ENCODE measurements around the gene SLC17A1.

The SLC17A1 gene

GRCh38 chr6:25862199-25862598, 30.3 kb upstream of the SLC17A1 start:
- Mint-ChIP-seq H3K9me3 (peaks cover 12% of the 10 kb centered on the region), H3K36me3 (ENCODE audit: low read depth) (peaks cover 11% of the 10 kb centered on the region), H3K4me1 (ENCODE audit: low read depth) (peaks cover 41% of the 10 kb centered on the region), H3K4me3 (no peak overlapping the region), H3K27me3 (ENCODE audit: low read depth) (peaks cover 6% of the 10 kb centered on the region), H3K27ac (no peak overlapping the region)
- DNase-seq (ENCODE audit: low spot score) = no peak

DNA sequence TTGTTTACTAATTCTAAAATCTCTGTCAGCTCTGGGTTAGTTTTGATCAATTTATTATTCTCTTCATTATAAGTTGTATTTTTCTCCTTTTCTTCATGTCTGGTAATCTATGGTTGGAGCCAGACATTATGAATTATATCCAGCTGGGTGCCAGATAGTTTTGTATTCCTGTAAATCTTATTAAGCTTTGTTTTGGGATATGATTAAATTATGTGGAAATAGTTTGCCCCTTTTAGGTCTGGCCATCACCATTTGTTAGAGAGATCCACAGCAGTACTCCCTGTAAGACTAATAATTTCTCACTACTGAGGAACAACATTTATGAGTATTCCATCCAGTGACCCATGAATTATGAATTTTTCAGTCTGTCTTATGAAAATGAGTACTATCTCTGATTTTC, 20.9 kb upstream of the SLC17A1 start:
- Mint-ChIP-seq H3K27me3 (ENCODE audit: low read depth) (peaks cover 5% of the 10 kb centered on the region), H3K27ac (no peak overlapping the region), H3K4me3 (no peak overlapping the region), H3K4me1 (ENCODE audit: low read depth) (peaks cover 15% of the 10 kb centered on the region), H3K36me3 (ENCODE audit: low read depth) (no peaks in the 10 kb centered on the region), H3K9me3 (no peaks in the 10 kb centered on the region)
- no peak for DNase-seq (ENCODE audit: low spot score)

GRCh38 chr6:25851961-25852360, 20.1 kb upstream of the SLC17A1 start:
- Mint-ChIP-seq H3K27me3 (ENCODE audit: low read depth) (peaks cover 8% of the 10 kb centered on the region), H3K9me3 (no peaks in the 10 kb centered on the region), H3K4me1 (ENCODE audit: low read depth) (peaks cover 14% of the 10 kb centered on the region), H3K27ac (no peak overlapping the region), H3K36me3 (ENCODE audit: low read depth) (no peaks in the 10 kb centered on the region), H3K4me3 (peak overlapping the region; percentile 44)
- no peak for DNase-seq (ENCODE audit: low spot score)

DNA sequence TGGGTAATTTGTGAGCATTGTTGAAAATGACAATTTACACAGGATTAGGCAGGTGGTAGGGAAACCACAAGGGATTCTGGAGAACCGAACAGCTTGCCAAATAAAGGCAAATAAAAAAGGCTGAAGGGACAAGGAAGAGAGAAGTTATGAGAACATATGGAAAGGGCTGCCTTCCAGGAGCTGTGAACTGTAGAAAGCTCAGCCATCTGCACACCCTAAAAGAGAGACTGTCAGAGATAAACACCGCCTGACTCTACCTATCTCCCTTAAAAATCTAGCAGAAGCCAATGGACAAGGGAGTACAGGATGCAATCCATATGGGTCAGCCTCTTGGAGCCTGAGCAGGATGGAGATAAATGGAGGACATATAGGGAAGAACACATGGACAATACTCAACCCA, 12.7 kb upstream of the SLC17A1 start:
- Mint-ChIP-seq H3K27ac (no peak overlapping the region), H3K4me3 (no peak overlapping the region), H3K36me3 (ENCODE audit: low read depth) (no peaks in the 10 kb centered on the region), H3K27me3 (ENCODE audit: low read depth) (peaks cover 5% of the 10 kb centered on the region), H3K4me1 (ENCODE audit: low read depth) (no peaks in the 10 kb centered on the region), H3K9me3 (no peaks in the 10 kb centered on the region)
- DNase-seq (ENCODE audit: low spot score) = no peak

- H3K4me3 Mint-ChIP-seq = no peak overlapping the region
- peak; percentile 42 for DNase-seq (ENCODE audit: low spot score)
- no peaks in the 10 kb centered on the region for H3K4me1 Mint-ChIP-seq (ENCODE audit: low read depth)
- peaks cover 5% of the 10 kb centered on the region for H3K27me3 Mint-ChIP-seq (ENCODE audit: low read depth)
- H3K9me3 Mint-ChIP-seq = no peaks in the 10 kb centered on the region
- no peak overlapping the region for H3K27ac Mint-ChIP-seq
- no peaks in the 10 kb centered on the region for H3K36me3 Mint-ChIP-seq (ENCODE audit: low read depth)
These were observed 10.7 kb upstream of the SLC17A1 start for GRCh38 chr6:25842526-25842925.

DNA sequence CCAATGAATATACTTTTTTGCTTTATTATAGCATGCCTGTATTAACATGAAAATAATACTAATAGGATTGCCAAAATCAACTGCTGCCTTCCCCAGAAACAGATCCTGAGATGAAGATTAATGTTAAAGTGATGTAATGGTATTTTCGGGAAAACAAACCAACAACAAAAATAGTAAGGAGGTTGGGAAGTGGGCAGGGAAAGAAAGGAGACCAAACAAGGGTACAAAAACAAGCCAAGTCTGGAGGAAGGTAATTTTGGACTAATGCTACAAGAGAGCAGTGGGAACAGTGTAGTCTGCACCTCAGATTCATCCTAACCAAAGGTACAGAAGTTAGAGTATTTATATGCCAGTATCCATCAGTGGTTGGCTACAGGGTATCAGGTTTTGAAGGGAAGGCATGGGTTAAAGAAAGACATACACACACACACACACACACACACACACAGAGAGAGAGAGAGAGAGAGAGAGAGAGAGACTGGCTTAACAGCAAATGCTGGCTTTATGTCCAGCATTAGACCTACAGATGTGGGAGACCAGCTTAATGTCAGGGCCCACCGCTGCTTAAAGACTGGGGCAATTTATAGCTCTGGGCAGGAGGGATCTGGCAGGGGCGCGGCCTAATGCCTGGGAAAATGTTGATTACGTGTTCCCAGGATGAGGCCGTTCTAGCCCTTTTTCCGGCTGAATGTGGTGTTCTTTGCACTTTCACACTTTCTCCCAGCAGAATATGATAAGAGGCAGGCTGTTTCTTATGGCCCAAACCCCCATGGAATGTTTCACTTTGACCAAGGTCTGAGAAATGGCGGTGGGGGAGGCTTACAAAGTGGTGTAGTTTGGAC, 3.8 kb upstream of the SLC17A1 start:
- H3K4me1 Mint-ChIP-seq (ENCODE audit: low read depth) = peaks cover 6% of the 10 kb centered on the region
- H3K27ac Mint-ChIP-seq = peak overlapping the region; percentile 23
- no peak for DNase-seq (ENCODE audit: low spot score)
- H3K27me3 Mint-ChIP-seq (ENCODE audit: low read depth) = no peaks in the 10 kb centered on the region
- no peak overlapping the region for H3K4me3 Mint-ChIP-seq
- H3K9me3 Mint-ChIP-seq = no peaks in the 10 kb centered on the region
- no peaks in the 10 kb centered on the region for H3K36me3 Mint-ChIP-seq (ENCODE audit: low read depth)

DNA sequence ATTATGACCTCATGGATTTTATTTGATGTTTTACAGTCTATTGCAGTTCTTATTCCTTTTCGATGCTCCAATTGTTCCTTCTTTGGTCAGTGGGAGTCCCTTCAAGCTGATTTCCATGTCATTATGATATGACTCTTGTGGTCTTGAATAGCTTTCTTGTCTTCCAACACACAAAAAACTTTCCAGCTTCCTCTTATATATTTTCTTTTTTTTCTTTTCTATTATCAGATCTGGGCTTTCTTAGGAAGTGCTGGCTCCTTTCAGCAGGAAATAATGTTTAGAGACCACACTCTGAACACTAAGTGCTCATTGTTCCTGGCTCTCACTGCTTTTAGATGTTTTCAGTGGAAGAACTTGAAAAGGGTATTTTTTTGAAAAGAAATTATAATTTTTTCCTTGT, 3.1 kb upstream of the SLC17A1 start:
- Mint-ChIP-seq H3K9me3 (no peaks in the 10 kb centered on the region), H3K27ac (no peak overlapping the region), H3K36me3 (ENCODE audit: low read depth) (no peaks in the 10 kb centered on the region), H3K4me3 (no peak overlapping the region), H3K27me3 (ENCODE audit: low read depth) (peaks cover under 1% of the 10 kb centered on the region), H3K4me1 (ENCODE audit: low read depth) (peaks cover 7% of the 10 kb centered on the region)
- no peak for DNase-seq (ENCODE audit: low spot score)

- Mint-ChIP-seq H3K27ac (no peak overlapping the region), H3K9me3 (no peaks in the 10 kb centered on the region), H3K27me3 (ENCODE audit: low read depth) (peaks cover 2% of the 10 kb centered on the region), H3K36me3 (ENCODE audit: low read depth) (no peaks in the 10 kb centered on the region), H3K4me1 (ENCODE audit: low read depth) (peaks cover 14% of the 10 kb centered on the region), H3K4me3 (no peak overlapping the region)
- no peak for DNase-seq (ENCODE audit: low spot score)
These were observed 1.3 kb upstream of the SLC17A1 start for GRCh38 chr6:25833136-25833535.

DNA sequence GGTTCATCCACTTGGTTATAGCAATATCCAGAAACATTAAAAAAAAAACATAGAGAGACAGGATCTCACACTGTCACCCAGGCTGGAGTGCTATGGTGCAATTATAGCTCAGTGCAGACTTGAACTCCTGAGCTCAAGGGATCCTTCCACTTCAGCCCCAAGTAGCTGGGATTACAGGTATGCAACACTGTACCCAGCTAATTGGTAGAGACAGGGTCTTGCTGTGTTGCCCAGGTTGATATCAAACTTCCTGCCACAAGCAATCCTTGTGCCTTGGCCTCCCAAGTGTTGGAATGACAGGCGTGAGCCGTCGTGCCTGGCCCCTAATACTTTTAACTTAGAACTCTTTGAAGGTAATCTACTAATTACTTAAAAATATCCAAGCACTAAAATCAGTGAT, 818 bp upstream of the SLC17A1 start:
- DNase-seq (ENCODE audit: low spot score) = no peak
- Mint-ChIP-seq H3K27me3 (ENCODE audit: low read depth) (peaks cover 2% of the 10 kb centered on the region), H3K4me3 (no peak overlapping the region), H3K9me3 (no peaks in the 10 kb centered on the region), H3K36me3 (ENCODE audit: low read depth) (no peaks in the 10 kb centered on the region), H3K27ac (no peak overlapping the region), H3K4me1 (ENCODE audit: low read depth) (peaks cover 14% of the 10 kb centered on the region)

- DNase-seq (ENCODE audit: low spot score) = no peak
- Mint-ChIP-seq H3K36me3 (ENCODE audit: low read depth) (no peaks in the 10 kb centered on the region), H3K4me1 (ENCODE audit: low read depth) (peaks cover 14% of the 10 kb centered on the region), H3K27me3 (ENCODE audit: low read depth) (peaks cover 2% of the 10 kb centered on the region), H3K27ac (no peak overlapping the region), H3K4me3 (no peak overlapping the region), H3K9me3 (no peaks in the 10 kb centered on the region)
These were observed 433 bp upstream of the SLC17A1 start for GRCh38 chr6:25832307-25832662.

DNA sequence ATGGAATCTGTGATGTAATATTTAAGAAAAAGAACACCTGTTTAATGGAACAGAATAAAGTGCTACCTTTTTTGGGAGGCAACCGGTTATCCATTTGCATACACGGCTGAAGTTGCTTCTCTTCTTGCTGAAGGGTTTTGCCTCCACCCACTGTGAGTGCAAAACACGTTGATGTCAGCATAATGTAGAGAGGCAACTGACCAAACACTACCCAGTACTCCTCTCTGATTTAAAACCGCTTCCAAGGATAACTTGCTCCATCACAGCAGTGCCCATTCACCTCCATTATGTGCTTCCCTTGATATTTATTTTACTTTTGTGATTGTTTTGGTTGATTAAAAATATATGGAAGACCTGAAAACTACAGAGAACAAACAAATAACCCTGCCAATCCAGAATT, 1.4 kb downstream of the SLC17A1 start:
- Mint-ChIP-seq H3K4me3 (no peak overlapping the region), H3K4me1 (ENCODE audit: low read depth) (peaks cover 14% of the 10 kb centered on the region), H3K36me3 (ENCODE audit: low read depth) (peaks cover 2% of the 10 kb centered on the region), H3K27me3 (ENCODE audit: low read depth) (peaks cover 11% of the 10 kb centered on the region), H3K9me3 (peaks cover 10% of the 10 kb centered on the region), H3K27ac (no peak overlapping the region)
- DNase-seq (ENCODE audit: low spot score) = no peak

GRCh38 chr6:25829375-25829774, 2.5 kb downstream of the SLC17A1 start:
- H3K27ac Mint-ChIP-seq = no peak overlapping the region
- H3K36me3 Mint-ChIP-seq (ENCODE audit: low read depth) = peaks cover 3% of the 10 kb centered on the region
- peaks cover 18% of the 10 kb centered on the region for H3K27me3 Mint-ChIP-seq (ENCODE audit: low read depth)
- H3K4me1 Mint-ChIP-seq (ENCODE audit: low read depth) = peaks cover 10% of the 10 kb centered on the region
- no peak for DNase-seq (ENCODE audit: low spot score)
- peaks cover 18% of the 10 kb centered on the region for H3K9me3 Mint-ChIP-seq
- H3K4me3 Mint-ChIP-seq = no peak overlapping the region

GRCh38 chr6:25821341-25821740, 10.5 kb downstream of the SLC17A1 start:
- Mint-ChIP-seq H3K27ac (no peak overlapping the region), H3K4me3 (no peak overlapping the region), H3K27me3 (ENCODE audit: low read depth) (peaks cover 16% of the 10 kb centered on the region), H3K4me1 (ENCODE audit: low read depth) (peaks cover 7% of the 10 kb centered on the region), H3K36me3 (ENCODE audit: low read depth) (peaks cover 3% of the 10 kb centered on the region), H3K9me3 (peaks cover 17% of the 10 kb centered on the region)
- DNase-seq (ENCODE audit: low spot score) = no peak

DNA sequence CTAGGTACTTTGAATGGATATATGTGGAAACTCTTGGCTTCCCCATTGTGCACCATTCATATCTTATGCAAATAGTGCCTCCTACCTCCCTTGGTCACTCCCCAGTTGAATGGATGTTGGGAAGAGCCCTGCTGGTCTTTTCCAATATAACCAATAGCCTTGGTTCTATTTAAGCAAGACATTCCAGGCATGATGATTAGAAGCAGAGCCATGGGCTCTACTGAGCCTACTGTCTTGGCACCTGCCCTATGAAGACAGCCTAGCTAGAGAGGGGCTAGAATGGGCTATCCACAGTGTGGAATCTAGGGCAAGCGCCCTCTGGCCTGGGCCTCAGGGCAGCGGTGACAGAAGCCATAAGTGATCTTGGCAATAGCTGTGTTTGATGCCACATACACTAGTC, 15.6 kb downstream of the SLC17A1 start:
- peaks cover under 1% of the 10 kb centered on the region for H3K4me1 Mint-ChIP-seq (ENCODE audit: low read depth)
- H3K27me3 Mint-ChIP-seq (ENCODE audit: low read depth) = no peaks in the 10 kb centered on the region
- no peak overlapping the region for H3K4me3 Mint-ChIP-seq
- DNase-seq (ENCODE audit: low spot score) = no peak
- H3K27ac Mint-ChIP-seq = no peak overlapping the region
- no peaks in the 10 kb centered on the region for H3K9me3 Mint-ChIP-seq
- H3K36me3 Mint-ChIP-seq (ENCODE audit: low read depth) = no peaks in the 10 kb centered on the region

- no peak overlapping the region for H3K4me3 Mint-ChIP-seq
- no peak for DNase-seq (ENCODE audit: low spot score)
- no peaks in the 10 kb centered on the region for H3K36me3 Mint-ChIP-seq (ENCODE audit: low read depth)
- no peaks in the 10 kb centered on the region for H3K4me1 Mint-ChIP-seq (ENCODE audit: low read depth)
- no peaks in the 10 kb centered on the region for H3K9me3 Mint-ChIP-seq
- H3K27ac Mint-ChIP-seq = no peak overlapping the region
- H3K27me3 Mint-ChIP-seq (ENCODE audit: low read depth) = no peaks in the 10 kb centered on the region
These were observed 16.7 kb downstream of the SLC17A1 start for GRCh38 chr6:25815194-25815593.

Measured in T-helper 2 cell treated with Interferon-gamma antibody and Interleukin-4, amounts not matched to agents 5 μg/mL and 100 μg/mL, for 36 hours (primary cell).